ENCODE measurements around the gene PPID. TPM values are rescaled to one million over a fixed set of nuclear protein-coding genes. Genes with fewer than 3 reads are reported as not detected.

PPID gene
- total RNA-seq, 2 donors from 2014 or later = 38.9 to 40.3 TPM

GRCh38 chr4:158673633-158674032, 49.6 kb downstream of the PPID start:
- Histone ChIP-seq H3K9ac (ENCODE audit: extremely low read depth, low read length, poor library complexity, severe bottlenecking) (no peak overlapping the region), H3K4me1 (ENCODE audit: control insufficient read depth, insufficient read depth, low read length) (no peaks in the 10 kb centered on the region), H3K27me3 (ENCODE audit: control insufficient read depth, insufficient read depth, low read length, poor library complexity, severe bottlenecking) (no peaks in the 10 kb centered on the region), H3K27ac (ENCODE audit: low read depth, low read length) (no peak overlapping the region), H3K36me3 (ENCODE audit: control insufficient read depth, insufficient read depth, low read length) (peaks cover 10% of the 10 kb centered on the region), H3K4me3 (ENCODE audit: low read length) (no peak overlapping the region), H3K9me3 (ENCODE audit: control insufficient read depth, low read length) (no peaks in the 10 kb centered on the region)
- Mint-ChIP-seq H3K27ac (no peak overlapping the region), H3K9me3 (no peaks in the 10 kb centered on the region), H3K4me1 (peaks cover 12% of the 10 kb centered on the region), H3K4me3 (no peak overlapping the region), H3K27me3 (ENCODE audit: insufficient read depth) (no peaks in the 10 kb centered on the region), H3K36me3 (ENCODE audit: low read depth) (peaks cover 2% of the 10 kb centered on the region)
- no peak for TF ChIP-seq CTCF (conservative IDR thresholded peaks at IDR 0.05)
- DNase-seq = no peak
- 99 to 100% methylated on average over 2 to 3 of the region's 3 CpGs for WGBS, 2 experiments (ENCODE audit: insufficient coverage in 1 of 2, insufficient read length in 1 of 2)

- no peaks in the 10 kb centered on the region for H3K9me3 Mint-ChIP-seq
- Histone ChIP-seq H3K36me3 (ENCODE audit: control insufficient read depth, insufficient read depth, low read length) (peaks cover 16% of the 10 kb centered on the region), H3K4me1 (ENCODE audit: control insufficient read depth, insufficient read depth, low read length) (no peaks in the 10 kb centered on the region), H3K27me3 (ENCODE audit: control insufficient read depth, insufficient read depth, low read length, poor library complexity, severe bottlenecking) (no peaks in the 10 kb centered on the region), H3K9ac (ENCODE audit: extremely low read depth, low read length, poor library complexity, severe bottlenecking) (peak within 1 kb of the TSS; percentile 76), H3K9me3 (ENCODE audit: control insufficient read depth, low read length) (no peaks in the 10 kb centered on the region), H3K27ac (ENCODE audit: low read depth, low read length) (peak within 1 kb of the TSS; percentile 95), H3K4me3 (ENCODE audit: low read length) (peak within 1 kb of the TSS; percentile 93)
- no peaks in the 10 kb centered on the region for H3K27me3 Mint-ChIP-seq (ENCODE audit: insufficient read depth)
- TF ChIP-seq CTCF (conservative IDR thresholded peaks at IDR 0.05) = peak; percentile 75
- H3K4me1 Mint-ChIP-seq = peaks cover 12% of the 10 kb centered on the region
- H3K36me3 Mint-ChIP-seq (ENCODE audit: low read depth) = peaks cover 2% of the 10 kb centered on the region
- peak; percentile 100 for DNase-seq
- peak within 1 kb of the TSS; percentile 82 for H3K4me3 Mint-ChIP-seq
- WGBS, 2 experiments (ENCODE audit: insufficient coverage in 1 of 2, insufficient read length in 1 of 2) = 1 to 2% methylated on average over 35 to 60 of the region's 60 CpGs
- H3K27ac Mint-ChIP-seq = peak within 1 kb of the TSS; percentile 96
Measured at GRCh38 chr4:158671915-158672806, 51.0 kb downstream of the PPID start, which contains the start of gene ETFDH. ETFDH (plus strand) TSS chr4:158672296; CDS start chr4:158672457, 161 bp downstream.

- H3K27me3 Mint-ChIP-seq (ENCODE audit: insufficient read depth) = no peaks in the 10 kb centered on the region
- H3K27me3 ChIP-seq (ENCODE audit: control insufficient read depth, insufficient read depth, low read length, poor library complexity, severe bottlenecking) = no peaks in the 10 kb centered on the region
- H3K4me1 Mint-ChIP-seq = peaks cover 12% of the 10 kb centered on the region
- no peak for DNase-seq
- H3K9me3 ChIP-seq (ENCODE audit: control insufficient read depth, low read length) = no peaks in the 10 kb centered on the region
- WGBS, 2 experiments (ENCODE audit: insufficient coverage in 1 of 2, insufficient read length in 1 of 2) = 0% methylated on average over 3 to 20 of the region's 20 CpGs
- H3K4me3 Mint-ChIP-seq = peak within 1 kb of the TSS; percentile 82
- peak within 1 kb of the TSS; percentile 95 for H3K27ac ChIP-seq (ENCODE audit: low read depth, low read length)
- peak within 1 kb of the TSS; percentile 96 for H3K27ac Mint-ChIP-seq
- no peak for TF ChIP-seq CTCF (conservative IDR thresholded peaks at IDR 0.05)
- H3K36me3 Mint-ChIP-seq (ENCODE audit: low read depth) = peaks cover 2% of the 10 kb centered on the region
- peaks cover 18% of the 10 kb centered on the region for H3K36me3 ChIP-seq (ENCODE audit: control insufficient read depth, insufficient read depth, low read length)
- H3K9me3 Mint-ChIP-seq = no peaks in the 10 kb centered on the region
- H3K4me3 ChIP-seq (ENCODE audit: low read length) = peak within 1 kb of the TSS; percentile 93
- H3K4me1 ChIP-seq (ENCODE audit: control insufficient read depth, insufficient read depth, low read length) = no peaks in the 10 kb centered on the region
- H3K9ac ChIP-seq (ENCODE audit: extremely low read depth, low read length, poor library complexity, severe bottlenecking) = peak within 1 kb of the TSS; percentile 76
Measured at GRCh38 chr4:158671665-158671914, 51.6 kb downstream of the PPID start, which contains the start of gene C4orf46. C4orf46 (minus strand) TSS chr4:158671887; CDS start chr4:158671801, 86 bp downstream.
